Activated CD4-positive, alpha-beta T cell treated with anti-CD3 and anti-CD28 coated beads, Interleukin-2, Interleukin-6, amounts not matched to agents 100 ng/mL and 50 ng/mL, durations not matched to agents 16 hours and 8 hours (primary cell): ENCODE data around the gene NPTXR.
"Not testable (repeated sequence)": the region's sequence is repeated elsewhere in the genome, so short reads cannot be mapped to it uniquely, and the experiment has no call there.

Source experiments
- DNase-seq: peaks from one replicate; pipeline ENCODE4 v3.0.0-alpha.2; 2020

NPTXR gene

DNA sequence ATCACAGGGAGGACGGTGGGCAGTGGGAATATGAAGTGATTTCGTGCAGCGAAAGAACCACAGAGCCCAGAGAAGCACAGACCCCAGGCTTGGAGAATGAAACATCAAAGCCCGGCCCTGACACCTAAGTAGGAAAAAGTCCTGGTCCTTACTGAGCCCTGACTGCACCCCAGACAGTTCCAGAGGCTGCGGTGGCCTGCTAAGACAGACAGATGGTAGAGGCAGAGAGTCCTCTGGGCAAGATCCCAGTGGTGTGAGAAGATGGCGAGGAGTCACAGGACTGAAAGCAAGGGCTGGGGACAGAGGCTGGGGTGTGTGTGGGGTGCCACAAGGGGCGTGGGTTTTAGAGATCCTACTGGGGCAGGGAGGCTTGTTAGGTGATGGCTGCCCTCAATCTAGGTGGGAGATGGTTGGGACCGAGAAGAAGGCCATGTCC, 24.5 kb upstream of the NPTXR start:
- no peak for DNase-seq

GRCh38 chr22:38867471-38868285, 23.9 kb upstream of the NPTXR start:
- DNase-seq = no peak

- no peak for DNase-seq
These were observed 23.3 kb upstream of the NPTXR start for GRCh38 chr22:38867124-38867455.

GRCh38 chr22:38866399-38867123, 22.7 kb upstream of the NPTXR start:
- no peak for DNase-seq

DNA sequence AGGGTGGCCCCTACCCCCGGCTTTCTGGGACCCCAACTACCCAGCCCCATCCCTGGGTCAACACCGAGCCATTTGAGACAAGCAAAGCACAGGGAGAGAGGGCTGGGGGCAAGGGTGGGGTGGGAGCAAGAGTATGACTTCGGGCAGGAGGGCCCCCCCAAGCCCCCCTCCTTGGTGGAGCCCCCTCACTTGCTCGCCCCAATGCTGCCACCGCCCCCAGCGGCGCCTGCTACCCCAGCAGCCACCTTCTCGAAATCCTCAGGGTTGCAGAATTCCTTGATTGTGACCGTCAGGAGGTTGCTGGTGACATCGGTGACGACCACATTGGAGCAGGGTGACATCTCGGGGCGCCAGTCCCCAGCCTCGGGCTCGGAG, 22.2 kb upstream of the NPTXR start:
- no peak for DNase-seq

- DNase-seq = no peak
These were observed 21.6 kb upstream of the NPTXR start for GRCh38 chr22:38865201-38866023.

DNA sequence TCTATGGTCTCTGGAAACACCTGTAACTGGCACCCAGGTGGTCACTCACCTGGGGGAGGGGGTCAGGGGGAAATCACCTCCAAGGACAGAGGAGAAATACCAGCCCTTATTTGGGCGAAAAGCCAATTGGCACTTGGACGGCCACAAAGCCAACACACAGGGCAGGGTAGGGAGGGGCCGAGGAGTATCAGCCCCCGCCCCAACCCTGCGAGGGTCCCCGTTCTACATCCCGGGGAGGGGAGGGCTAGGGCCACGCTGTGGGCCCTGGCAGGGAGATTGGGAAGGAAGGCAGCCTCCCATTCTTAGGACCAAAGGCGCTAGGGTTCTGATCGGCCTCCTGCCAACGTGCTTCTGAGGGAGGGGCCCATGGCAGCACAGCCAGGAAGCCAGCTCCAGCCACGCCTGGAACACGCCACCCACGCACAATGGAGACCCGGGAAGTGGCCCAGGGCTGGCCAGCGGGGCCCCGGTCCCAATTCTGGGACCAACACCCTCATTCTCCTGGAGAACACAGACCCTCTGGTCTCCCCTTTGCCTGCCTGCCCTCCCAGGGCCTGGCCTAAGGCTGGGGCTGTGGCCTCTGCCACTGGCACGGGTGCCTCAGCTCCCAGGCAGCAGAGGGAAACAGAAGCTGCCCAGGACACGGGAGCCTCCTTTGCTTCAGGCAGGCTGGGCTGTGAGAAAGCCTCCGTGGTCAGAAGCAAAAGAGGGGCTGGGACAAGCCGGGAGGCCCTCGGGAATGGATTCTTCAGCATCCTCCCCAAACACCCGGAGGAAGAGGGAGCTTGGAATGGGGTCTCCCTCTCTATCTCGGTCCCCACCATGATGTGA, 20.7 kb upstream of the NPTXR start:
- no peak for DNase-seq

GRCh38 chr22:38863531-38864131, 19.8 kb upstream of the NPTXR start:
- no peak for DNase-seq

DNA sequence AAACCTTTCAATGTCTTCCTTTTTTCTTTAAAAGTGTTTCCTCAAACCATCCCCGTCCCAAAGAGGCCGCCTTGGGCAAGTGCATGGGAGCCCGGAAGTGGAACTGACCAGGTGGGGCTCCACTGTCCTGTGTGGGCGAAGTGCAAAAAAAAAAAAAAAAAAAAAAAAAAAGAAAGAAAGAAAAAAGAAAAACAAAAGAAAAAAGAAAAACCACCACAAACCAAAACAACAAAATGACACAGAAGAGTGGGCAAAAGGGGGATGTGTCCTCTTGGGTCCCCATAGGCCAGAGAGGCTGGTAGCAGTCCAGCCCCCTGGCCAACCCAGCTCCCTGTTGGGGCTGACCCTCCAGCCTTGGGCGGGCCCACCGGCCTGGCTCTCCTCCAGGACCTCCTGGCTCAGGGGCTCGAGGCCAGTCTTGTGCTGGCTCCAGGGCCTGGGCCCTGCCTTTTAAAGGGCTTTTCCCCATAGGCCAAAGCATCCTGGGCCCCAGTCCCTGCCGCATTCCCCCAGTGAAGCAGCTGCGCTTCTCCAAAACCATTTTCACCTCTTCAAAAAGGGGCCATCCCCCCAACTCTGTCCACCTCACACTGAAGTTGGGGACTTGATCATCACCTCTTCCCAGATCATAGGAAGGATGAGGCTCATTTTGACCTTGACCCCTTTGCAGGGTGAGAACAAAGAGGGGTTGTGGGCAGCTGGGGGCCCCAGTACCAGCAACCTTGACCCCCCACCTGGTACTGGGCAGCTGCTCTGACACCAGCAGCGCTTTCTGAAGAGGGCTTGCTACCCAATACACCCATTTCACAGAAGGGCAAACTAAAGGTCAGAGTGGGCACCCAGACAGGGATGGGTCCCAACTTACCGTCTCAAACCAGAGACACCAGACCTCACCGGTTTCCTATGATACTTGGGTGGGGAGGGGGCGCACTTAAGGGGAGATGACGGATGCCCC, 18.8 kb upstream of the NPTXR start:
- DNase-seq = no peak

- no peak for DNase-seq
These were observed 18.1 kb upstream of the NPTXR start for GRCh38 chr22:38861927-38862326.

DNA sequence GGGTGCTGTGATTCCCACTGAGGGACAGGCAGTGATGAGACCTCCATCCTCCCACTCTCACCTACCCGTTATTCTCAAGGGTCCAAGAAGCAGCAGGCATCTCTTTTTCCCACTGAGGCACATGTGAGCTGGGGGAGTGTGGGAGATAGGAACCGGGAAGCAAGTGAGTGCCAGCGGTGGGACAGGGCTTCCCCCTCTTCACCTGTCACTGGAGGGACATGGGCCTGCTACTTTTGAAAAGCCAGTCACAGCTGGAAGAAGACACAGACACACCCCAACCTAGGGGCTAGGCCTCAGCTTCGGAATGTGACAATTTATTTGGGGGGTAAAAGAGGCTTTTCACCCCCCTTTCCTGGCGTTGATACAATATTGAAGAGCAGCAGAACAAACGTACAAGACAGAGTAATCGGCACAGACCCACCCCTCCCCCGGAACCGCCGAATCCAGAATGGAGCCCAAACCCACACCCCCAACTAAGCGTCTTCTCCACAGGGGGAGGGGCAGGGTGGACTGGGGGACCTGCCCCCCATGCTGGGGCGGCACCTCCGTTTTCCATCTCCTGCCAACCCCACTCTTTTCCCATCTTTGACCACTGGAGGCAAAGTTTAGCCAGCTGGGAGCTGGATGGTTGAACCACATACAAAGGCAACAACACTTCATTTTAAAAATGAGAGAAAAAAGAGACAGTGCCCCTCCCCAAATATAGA, 17.5 kb upstream of the NPTXR start:
- DNase-seq = no peak

DNA sequence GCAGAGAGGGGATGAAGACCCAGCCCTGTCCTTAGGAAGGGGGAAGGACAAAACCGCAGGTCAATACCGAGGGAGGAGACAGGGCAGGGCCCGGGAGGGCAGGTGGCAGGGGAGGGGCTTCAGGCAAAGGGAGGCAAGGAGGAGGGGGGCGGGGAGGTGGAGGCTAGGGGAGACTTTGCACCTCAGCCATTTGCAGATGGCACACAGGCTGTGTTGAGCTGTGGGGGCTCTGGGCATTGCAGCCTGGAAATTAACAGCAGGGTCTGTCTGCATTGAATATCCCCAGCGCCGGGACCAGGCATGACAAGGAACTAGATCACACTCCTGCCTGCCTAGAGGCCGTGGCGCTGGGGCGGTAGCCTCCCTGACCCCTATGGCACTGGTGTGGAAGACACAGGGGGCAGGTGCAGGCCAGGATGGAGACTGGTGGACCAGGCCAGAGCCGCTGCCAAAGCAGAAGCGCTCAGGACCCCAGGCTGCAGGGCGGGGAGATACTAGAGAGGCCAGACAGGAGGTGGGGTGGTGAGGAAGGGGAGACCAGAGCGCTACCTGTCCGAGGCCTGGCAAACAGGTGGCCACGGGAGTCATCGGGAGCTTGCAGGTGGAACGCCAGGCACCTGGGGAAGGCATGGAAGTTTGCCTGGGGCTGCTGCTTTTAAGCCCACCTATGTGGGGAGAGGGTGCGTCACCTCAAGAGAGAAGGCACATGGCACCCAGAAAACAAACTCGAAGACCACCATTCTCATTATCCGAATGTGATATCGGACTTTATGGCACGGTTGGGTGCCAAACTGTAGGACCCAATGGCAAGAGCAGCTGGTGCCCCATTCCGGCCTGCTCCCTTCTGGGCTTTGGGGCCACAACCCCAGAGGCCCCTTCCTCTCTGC, 16.7 kb upstream of the NPTXR start:
- no peak for DNase-seq

- DNase-seq = no peak
These were observed 15.9 kb upstream of the NPTXR start for GRCh38 chr22:38859581-38860282.

- DNase-seq = no peak
These were observed 14.7 kb upstream of the NPTXR start for GRCh38 chr22:38858492-38858891.

- not testable (repeated sequence) for DNase-seq
These were observed 10.6 kb upstream of the NPTXR start for GRCh38 chr22:38854476-38854875.

DNA sequence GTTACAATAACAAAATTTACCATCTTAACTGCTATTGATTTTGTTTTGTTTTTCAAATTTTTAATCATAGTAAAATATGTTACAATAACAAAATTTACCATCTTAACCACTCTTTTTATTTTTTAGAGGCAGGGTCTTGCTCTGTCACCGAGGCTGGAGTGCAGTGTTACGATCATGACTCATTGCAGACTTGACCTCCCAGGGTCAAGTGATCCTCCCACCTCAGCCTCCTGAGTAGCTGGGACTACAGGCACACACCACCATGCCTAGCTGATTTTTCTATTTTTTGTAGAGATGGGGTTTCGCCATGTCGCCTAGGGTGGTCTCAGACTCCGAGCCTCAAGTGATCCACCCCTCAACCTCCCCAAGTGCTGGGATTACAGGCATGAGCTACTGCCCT, 10.1 kb upstream of the NPTXR start:
- not testable (repeated sequence) for DNase-seq

GRCh38 chr22:38853196-38853651, 9.4 kb upstream of the NPTXR start:
- no peak for DNase-seq

DNA sequence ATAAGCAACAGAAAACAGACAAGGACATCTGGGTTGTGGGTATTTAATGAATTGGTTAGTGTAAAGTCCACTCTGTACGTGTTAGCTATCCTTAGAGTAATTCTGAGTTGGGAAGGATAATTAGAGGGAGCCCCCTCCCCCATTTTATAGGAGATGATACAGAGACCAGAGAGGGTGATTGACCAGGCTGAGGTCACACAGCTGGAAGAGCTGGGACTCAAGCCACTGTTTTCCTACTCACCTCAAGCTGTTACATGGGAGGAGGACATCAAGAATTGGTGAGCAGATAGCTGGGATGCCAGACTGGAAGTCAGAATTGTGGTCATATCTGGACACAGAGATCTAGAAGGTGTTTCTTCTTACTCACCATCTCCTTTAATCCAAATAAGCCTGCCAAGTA, 8.7 kb upstream of the NPTXR start:
- DNase-seq = no peak
